Fibroblast of peridontal ligament (primary cell): ENCODE results near the gene TANK.
"Not testable (repeated sequence)": the region's sequence is repeated elsewhere in the genome, so short reads cannot be mapped to it uniquely, and the experiment has no call there.

Experiments used
- DNase-seq: peaks from one replicate; pipeline ENCODE4 v3.0.0-alpha.2; 2010; ENCODE audit errors: extremely low read depth

The TANK gene

GRCh38 chr2:161228511-161229240 is 68.4 kb downstream of the TANK start:
- DNase-seq: no peak

DNA sequence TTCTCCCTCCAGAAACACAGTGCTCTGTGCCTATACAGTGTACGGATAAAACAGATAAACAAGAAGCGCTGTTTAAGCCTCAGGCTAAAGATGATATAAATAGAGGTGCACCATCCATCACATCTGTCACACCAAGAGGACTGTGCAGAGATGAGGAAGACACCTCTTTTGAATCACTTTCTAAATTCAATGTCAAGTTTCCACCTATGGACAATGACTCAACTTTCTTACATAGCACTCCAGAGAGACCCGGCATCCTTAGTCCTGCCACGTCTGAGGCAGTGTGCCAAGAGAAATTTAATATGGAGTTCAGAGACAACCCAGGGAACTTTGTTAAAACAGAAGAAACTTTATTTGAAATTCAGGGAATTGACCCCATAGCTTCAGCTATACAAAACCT is 70.7 kb downstream of the TANK start:
- DNase-seq: no peak

GRCh38 chr2:161232571-161232970 is 72.3 kb downstream of the TANK start:
- DNase-seq: no peak

DNA sequence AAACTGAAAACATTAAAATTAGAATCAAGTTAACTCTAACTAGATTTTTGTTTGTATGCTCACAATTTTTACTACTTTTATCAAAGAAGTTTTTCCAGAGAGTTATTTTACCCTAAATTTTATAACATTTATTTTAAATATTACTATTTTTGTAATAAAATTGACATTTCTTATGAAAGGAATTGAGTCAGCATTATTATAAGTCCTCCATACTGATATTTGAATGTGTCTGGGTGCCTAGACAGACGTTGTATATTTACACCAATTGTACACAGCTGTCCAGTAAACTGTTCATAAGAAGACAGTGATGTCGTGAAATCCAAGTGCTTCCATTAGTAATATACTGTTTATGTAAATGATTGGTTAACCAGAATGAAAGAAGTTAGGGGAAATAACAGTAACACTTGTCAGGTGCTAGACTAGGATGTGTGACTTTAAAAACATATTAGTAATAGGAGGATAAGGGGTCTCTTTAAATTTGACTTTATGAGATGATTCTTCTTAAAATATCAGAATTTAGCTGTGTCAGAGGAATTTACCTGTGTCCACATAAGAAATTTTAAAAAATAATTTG is 73.7 kb downstream of the TANK start:
- no peak for DNase-seq

- no peak for DNase-seq
Observed at GRCh38 chr2:161234627-161235026, 74.4 kb downstream of the TANK start.

GRCh38 chr2:161237392-161238264 is 77.4 kb downstream of the TANK start:
- DNase-seq: peak; percentile 49

GRCh38 chr2:161238265-161238559 is 78.0 kb downstream of the TANK start:
- no peak for DNase-seq

- DNase-seq: peak; percentile 28
Observed at GRCh38 chr2:161238560-161239325, 78.5 kb downstream of the TANK start.

GRCh38 chr2:161239326-161240109 is 79.3 kb downstream of the TANK start:
- no peak for DNase-seq

DNA sequence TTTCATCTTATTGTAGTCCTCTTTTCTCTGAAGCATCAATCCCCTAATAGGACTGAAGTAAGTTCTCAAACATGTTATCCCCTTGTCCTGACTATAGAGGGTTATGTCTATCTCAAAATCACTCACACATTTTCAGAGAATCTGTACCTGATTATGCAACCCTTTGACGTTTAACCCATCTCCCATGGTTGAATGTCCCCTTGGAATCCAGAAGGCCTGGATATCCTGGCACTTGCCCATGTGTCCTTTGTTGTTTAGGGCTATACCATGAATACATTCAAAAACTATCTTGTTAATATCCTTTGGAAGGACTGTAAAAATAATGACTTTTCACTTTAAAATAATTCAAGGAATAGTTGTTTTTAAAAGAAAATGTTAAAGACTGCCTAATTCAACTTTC is 81.7 kb downstream of the TANK start:
- DNase-seq: no peak

DNA sequence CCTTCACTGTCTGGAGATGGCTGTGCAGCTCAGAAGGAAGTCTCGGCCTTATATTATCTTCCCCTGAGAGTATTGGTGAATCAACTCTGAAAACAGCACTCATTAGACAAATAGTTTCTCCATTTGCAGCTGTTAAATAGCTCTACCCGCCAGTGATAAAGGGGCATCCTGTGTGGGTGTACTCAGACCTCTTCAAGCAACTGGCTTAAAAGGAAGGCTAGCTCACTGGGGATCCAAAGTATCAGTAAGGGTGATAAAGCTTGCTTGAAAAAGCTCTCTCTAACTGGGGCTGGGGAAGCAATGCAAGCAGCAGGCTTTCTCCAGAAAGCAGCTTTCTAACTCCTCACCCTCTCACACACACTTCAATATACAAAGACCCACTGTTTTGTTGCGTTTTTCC is 83.1 kb downstream of the TANK start:
- no peak for DNase-seq

- no peak for DNase-seq
Observed at GRCh38 chr2:161243905-161244304, 83.7 kb downstream of the TANK start.

- not testable (repeated sequence) for DNase-seq
Observed at GRCh38 chr2:161244387-161245260, 84.4 kb downstream of the TANK start.

DNA sequence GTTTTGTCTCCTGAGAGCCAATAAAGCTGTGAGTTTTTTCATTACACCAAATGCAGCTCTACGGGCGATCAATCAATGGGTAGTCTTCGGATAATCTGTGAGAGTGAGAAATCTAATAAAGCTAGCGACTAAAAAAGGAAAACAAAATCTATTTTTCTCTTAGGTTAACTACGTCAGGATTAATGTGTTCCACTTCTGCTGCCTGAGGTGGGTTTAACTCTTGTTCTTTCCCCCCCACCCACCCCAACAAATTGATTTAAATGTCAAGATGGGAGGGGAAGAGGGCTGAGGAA is 85.0 kb downstream of the TANK start:
- no peak for DNase-seq

DNA sequence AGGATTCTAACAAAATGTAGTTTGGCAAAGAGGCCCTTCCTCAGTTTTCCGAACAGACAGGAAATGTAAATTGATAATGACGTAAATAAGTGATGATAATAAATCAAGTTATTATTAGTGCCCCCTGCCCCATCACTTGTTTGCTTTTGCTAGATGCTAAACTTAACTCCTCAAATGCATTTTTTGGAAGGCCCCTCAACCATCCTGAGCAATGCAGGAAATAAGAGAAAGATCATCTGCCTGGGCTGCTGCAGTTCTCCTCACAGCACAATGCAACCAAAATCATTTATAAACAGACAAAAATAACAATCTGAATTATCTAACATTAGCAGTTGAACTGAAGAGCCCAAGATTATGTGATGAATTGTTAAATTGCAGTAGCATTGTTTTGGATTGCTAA is 85.4 kb downstream of the TANK start:
- DNase-seq: no peak

- DNase-seq: no peak
Observed at GRCh38 chr2:161246281-161246680, 86.1 kb downstream of the TANK start.

GRCh38 chr2:161250864-161251436 is 90.7 kb downstream of the TANK start:
- peak; percentile 24 for DNase-seq

DNA sequence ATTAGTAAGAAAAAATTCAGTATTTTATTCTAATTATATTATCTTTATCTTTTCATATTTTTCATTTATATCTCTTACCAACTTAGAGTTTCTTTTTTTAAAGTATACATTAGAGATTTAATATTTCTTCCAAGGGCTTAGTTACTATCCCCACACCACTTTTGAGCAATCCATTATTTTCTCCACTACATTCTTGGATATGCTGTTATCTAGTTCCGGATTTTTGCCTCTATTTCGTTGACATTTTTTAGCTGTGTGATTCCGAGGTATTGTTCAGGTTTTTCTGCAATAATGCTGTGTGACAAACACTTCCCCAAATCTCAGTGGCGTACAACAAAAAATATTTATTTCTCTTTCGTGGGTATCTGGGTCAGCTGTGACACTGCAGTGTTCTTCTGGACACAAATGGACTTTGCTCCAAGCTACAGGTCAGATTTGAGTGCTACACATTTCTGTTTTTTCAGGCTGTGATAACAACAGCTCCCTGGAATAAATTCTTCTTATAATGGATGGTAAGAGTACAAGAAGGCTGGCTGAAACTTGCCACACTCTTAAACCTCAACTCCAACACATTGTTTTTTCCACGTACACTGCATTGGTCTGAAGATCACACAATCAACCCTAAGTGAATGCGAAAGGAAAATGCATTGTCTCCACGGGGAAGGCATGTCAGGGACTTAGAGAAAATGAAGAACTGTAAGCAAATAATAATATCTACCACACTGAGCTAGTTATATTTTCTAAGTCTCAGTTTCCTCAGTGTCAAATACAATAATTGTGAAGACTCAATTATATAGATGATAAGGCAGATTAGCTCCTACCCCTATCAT is 97.1 kb downstream of the TANK start:
- no peak for DNase-seq

- no peak for DNase-seq
Observed at GRCh38 chr2:161265874-161266273, 105.6 kb downstream of the TANK start.
